H1 (cell line): Measurements from ENCODE around the gene NDUFB10. TPM values are rescaled to one million over a fixed set of nuclear protein-coding genes. Genes with fewer than 3 reads are reported as not detected.

ENCODE experiments used
- ASH2L ChIP-seq: fragments of 200-600, 300-600 bp; sonication (generic); IDR thresholded peaks from one replicate; pipeline ENCODE4 v1.7.1; 2017; ENCODE audit warnings: low read length
- GTF2F1 ChIP-seq: IDR thresholded peaks from 2 replicates; pipeline ENCODE4 v1.6.1; 2012; ENCODE audit warnings: low read depth, low read length, improper control_type of control experiment, borderline replicate concordance
- RXRA ChIP-seq: IDR thresholded peaks from 2 replicates; pipeline ENCODE4 v1.6.1; 2011; ENCODE audit warnings: low read depth, mild to moderate bottlenecking, low read length, moderate library complexity; ENCODE audit not compliant: insufficient read depth
- SAP30 ChIP-seq: fragments of 300-600 bp; sonication (generic); IDR thresholded peaks from 2 replicates; pipeline ENCODE4 v1.7.1; 2012; ENCODE audit warnings: low read length, moderate library complexity, mild to moderate bottlenecking, inconsistent platforms; ENCODE audit not compliant: insufficient read depth, insufficient replicate concordance
- polyA plus RNA-seq, 7 experiments: library from polyadenylated mRNA; depleted of rRNA in 3 of 7; stranded (reverse) in 5 of 7; unstranded in 2 of 7; fragments of >200 nt in 5 of 7; fragments of 200-250 nt in 2 of 7; gene quantifications; 1 replicate in 5 of 7; 2 replicates in 1 of 7; 4 replicates in 1 of 7; pipeline versions ENCODE4 v1.2.1 to v1.2.3, GENCODE V29; 2011 to 2013; ENCODE audit warnings: missing spikeins in 2 of 7, mixed read lengths in 2 of 7
- total RNA-seq: library from RNA; stranded (reverse); fragmentation: NEBNext Ultra II Directional; extraction: Animal tissue kit (Norgen Biotek cat#: 25700); gene quantifications from 2 replicates; pipeline ENCODE4 v1.2.1, GENCODE V29; 2021
- TF ChIP-seq, protein P1 (sequence below): IDR thresholded peaks from 2 replicates; pipeline ENCODE4 v1.6.1; 2012; ENCODE audit warnings: low read length, inconsistent platforms
- TF ChIP-seq, protein P2 (sequence below): IDR thresholded peaks from 2 replicates; pipeline ENCODE4 v1.6.1; 2012; ENCODE audit warnings: inconsistent platforms
- TF ChIP-seq, protein P3 (sequence below): IDR thresholded peaks from 2 replicates; pipeline ENCODE4 v1.6.1; 2012; ENCODE audit warnings: inconsistent platforms

Gene NDUFB10
- total and polyA plus RNA-seq, 2 of the 8 experiments (the other 6 are each of a cell fraction or from before 2014, with no cell fraction given): 183 to 194 TPM

DNA sequence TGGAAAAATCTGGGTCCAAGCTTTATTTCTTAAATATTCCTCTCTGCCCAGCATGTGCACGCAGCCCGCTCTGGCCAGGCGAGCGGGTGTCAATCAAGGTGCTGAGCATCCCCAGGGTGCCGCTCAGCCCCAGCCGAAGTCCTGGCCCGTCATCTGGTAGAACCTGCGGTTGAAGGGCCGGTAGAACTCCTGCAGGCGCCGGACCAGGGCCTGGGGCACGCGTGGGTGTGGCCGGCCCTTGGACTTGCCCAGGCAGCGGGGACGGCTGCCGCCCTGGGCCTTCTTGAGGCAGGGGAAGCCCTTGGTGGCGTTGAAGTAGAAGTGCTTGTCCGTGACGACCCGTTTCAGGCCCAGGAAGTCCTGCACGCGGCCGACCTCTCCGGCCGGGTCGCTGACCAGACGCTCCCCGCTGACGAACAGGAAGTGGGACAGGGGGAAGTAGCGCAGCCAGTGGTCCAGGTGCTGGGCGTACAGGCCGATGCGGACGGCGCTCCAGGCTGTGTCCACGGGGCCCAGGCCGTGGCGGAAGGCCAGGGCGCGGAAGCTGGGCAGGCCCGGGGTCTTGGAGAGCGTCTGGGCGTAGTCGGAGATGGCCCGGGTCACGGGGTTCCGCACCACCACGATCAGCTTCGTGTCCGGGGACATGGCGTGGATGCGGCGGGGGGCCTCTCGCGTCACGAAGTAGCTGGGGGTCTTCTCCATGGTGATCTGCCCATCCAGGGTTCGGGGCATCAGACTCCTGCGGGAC is 47.7 kb upstream of the NDUFB10 start (continued):
- no peak for TF ChIP-seq RXRA
- TF ChIP-seq, protein P1, sequence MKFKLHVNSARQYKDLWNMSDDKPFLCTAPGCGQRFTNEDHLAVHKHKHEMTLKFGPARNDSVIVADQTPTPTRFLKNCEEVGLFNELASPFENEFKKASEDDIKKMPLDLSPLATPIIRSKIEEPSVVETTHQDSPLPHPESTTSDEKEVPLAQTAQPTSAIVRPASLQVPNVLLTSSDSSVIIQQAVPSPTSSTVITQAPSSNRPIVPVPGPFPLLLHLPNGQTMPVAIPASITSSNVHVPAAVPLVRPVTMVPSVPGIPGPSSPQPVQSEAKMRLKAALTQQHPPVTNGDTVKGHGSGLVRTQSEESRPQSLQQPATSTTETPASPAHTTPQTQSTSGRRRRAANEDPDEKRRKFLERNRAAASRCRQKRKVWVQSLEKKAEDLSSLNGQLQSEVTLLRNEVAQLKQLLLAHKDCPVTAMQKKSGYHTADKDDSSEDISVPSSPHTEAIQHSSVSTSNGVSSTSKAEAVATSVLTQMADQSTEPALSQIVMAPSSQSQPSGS: no peak
- TF ChIP-seq, protein P2, sequence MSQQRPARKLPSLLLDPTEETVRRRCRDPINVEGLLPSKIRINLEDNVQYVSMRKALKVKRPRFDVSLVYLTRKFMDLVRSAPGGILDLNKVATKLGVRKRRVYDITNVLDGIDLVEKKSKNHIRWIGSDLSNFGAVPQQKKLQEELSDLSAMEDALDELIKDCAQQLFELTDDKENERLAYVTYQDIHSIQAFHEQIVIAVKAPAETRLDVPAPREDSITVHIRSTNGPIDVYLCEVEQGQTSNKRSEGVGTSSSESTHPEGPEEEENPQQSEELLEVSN: no peak
- no peak for TF ChIP-seq ASH2L
- TF ChIP-seq, protein P3, sequence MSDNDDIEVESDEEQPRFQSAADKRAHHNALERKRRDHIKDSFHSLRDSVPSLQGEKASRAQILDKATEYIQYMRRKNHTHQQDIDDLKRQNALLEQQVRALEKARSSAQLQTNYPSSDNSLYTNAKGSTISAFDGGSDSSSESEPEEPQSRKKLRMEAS: no peak
- no peak for TF ChIP-seq GTF2F1
- TF ChIP-seq SAP30: no peak
